ENCODE data around the gene FOXI1.

FOXI1 gene

GRCh38 chr5:170144286-170145023 is 38.8 kb downstream of the FOXI1 start:
- H3K27me3 ChIP-seq (ENCODE audit: insufficient read depth, low read length, poor library complexity) = no peaks in the 10 kb centered on the region
- no peak overlapping the region for H3K56ac ChIP-seq (ENCODE audit: low read length)
- H4K5ac ChIP-seq (ENCODE audit: low read length) = no peak overlapping the region
- no peak overlapping the region for H2BK5ac ChIP-seq (ENCODE audit: low read length)
- H3K79me2 ChIP-seq (ENCODE audit: control insufficient read depth, insufficient read depth, low read length) = no peaks in the 10 kb centered on the region
- H3K27ac ChIP-seq (ENCODE audit: low read depth, low read length) = no peak overlapping the region
- no peaks in the 10 kb centered on the region for H3K4me1 ChIP-seq (ENCODE audit: control insufficient read depth, low read depth, low read length)
- H3K23ac ChIP-seq (ENCODE audit: low read length) = no peak overlapping the region
- H2AK5ac ChIP-seq (ENCODE audit: low read length) = no peak overlapping the region
- no CpG with 5 or more reads among the region's 11 CpGs for WGBS (ENCODE audit: extremely low coverage, insufficient coverage, low lambda C conversion rate)
- H4K8ac ChIP-seq (ENCODE audit: low read depth, low read length) = no peak overlapping the region
- H3K4ac ChIP-seq (ENCODE audit: low read depth, low read length) = no peak overlapping the region
- no peak overlapping the region for H3K9ac ChIP-seq (ENCODE audit: low read length)
- no peaks in the 10 kb centered on the region for H3K36me3 ChIP-seq (ENCODE audit: control insufficient read depth, insufficient read depth, low read length)
- no peak for DNase-seq
- no peak overlapping the region for H3K18ac ChIP-seq (ENCODE audit: low read length)
- no peak overlapping the region for H2BK120ac ChIP-seq (ENCODE audit: low read depth, low read length)
- H2BK15ac ChIP-seq (replicated peaks; ENCODE audit: low read depth) = no peak overlapping the region
- H3K4me3 ChIP-seq (ENCODE audit: low read length) = no peak overlapping the region
- H3K79me1 ChIP-seq (ENCODE audit: low read length) = no peaks in the 10 kb centered on the region
- H3K4me2 ChIP-seq (ENCODE audit: low read length) = no peak overlapping the region

- WGBS (ENCODE audit: extremely low coverage, insufficient coverage, low lambda C conversion rate) = no CpG with 5 or more reads among the region's 4 CpGs
- Histone ChIP-seq H3K4me1 (ENCODE audit: control insufficient read depth, low read depth, low read length) (no peaks in the 10 kb centered on the region), H3K27me3 (ENCODE audit: insufficient read depth, low read length, poor library complexity) (no peaks in the 10 kb centered on the region), H2AK5ac (ENCODE audit: low read length) (no peak overlapping the region), H3K56ac (ENCODE audit: low read length) (no peak overlapping the region), H3K79me2 (ENCODE audit: control insufficient read depth, insufficient read depth, low read length) (no peaks in the 10 kb centered on the region), H3K4ac (ENCODE audit: low read depth, low read length) (no peak overlapping the region), H3K4me2 (ENCODE audit: low read length) (no peak overlapping the region), H4K5ac (ENCODE audit: low read length) (no peak overlapping the region), H2BK120ac (ENCODE audit: low read depth, low read length) (no peak overlapping the region), H3K23ac (ENCODE audit: low read length) (no peak overlapping the region), H3K9ac (ENCODE audit: low read length) (no peak overlapping the region), H4K8ac (ENCODE audit: low read depth, low read length) (no peak overlapping the region), H2BK15ac (replicated peaks; ENCODE audit: low read depth) (no peak overlapping the region), H2BK5ac (ENCODE audit: low read length) (no peak overlapping the region), H3K18ac (ENCODE audit: low read length) (no peak overlapping the region), H3K27ac (ENCODE audit: low read depth, low read length) (no peak overlapping the region), H3K4me3 (ENCODE audit: low read length) (no peak overlapping the region), H3K36me3 (ENCODE audit: control insufficient read depth, insufficient read depth, low read length) (no peaks in the 10 kb centered on the region), H3K79me1 (ENCODE audit: low read length) (no peaks in the 10 kb centered on the region)
- DNase-seq = peak; percentile 53
These were observed 39.8 kb downstream of the FOXI1 start for GRCh38 chr5:170145462-170145861.

- Histone ChIP-seq H3K27me3 (ENCODE audit: insufficient read depth, low read length, poor library complexity) (no peaks in the 10 kb centered on the region), H3K36me3 (ENCODE audit: control insufficient read depth, insufficient read depth, low read length) (no peaks in the 10 kb centered on the region), H3K23ac (ENCODE audit: low read length) (no peak overlapping the region), H3K79me1 (ENCODE audit: low read length) (no peaks in the 10 kb centered on the region), H2BK120ac (ENCODE audit: low read depth, low read length) (no peak overlapping the region), H3K4me1 (ENCODE audit: control insufficient read depth, low read depth, low read length) (no peaks in the 10 kb centered on the region), H3K56ac (ENCODE audit: low read length) (no peak overlapping the region), H2BK15ac (replicated peaks; ENCODE audit: low read depth) (no peak overlapping the region), H3K27ac (ENCODE audit: low read depth, low read length) (no peak overlapping the region), H3K18ac (ENCODE audit: low read length) (no peak overlapping the region), H3K4me3 (ENCODE audit: low read length) (no peak overlapping the region), H2AK5ac (ENCODE audit: low read length) (no peak overlapping the region), H4K8ac (ENCODE audit: low read depth, low read length) (no peak overlapping the region), H2BK5ac (ENCODE audit: low read length) (no peak overlapping the region), H3K9ac (ENCODE audit: low read length) (no peak overlapping the region), H4K5ac (ENCODE audit: low read length) (no peak overlapping the region), H3K4ac (ENCODE audit: low read depth, low read length) (no peak overlapping the region), H3K79me2 (ENCODE audit: control insufficient read depth, insufficient read depth, low read length) (no peaks in the 10 kb centered on the region), H3K4me2 (ENCODE audit: low read length) (no peak overlapping the region)
- WGBS (ENCODE audit: extremely low coverage, insufficient coverage, low lambda C conversion rate) = no CpG with 5 or more reads among the region's 12 CpGs
- DNase-seq = no peak
These were observed 41.5 kb downstream of the FOXI1 start for GRCh38 chr5:170147051-170147752.

- Histone ChIP-seq H4K5ac (ENCODE audit: low read length) (no peak overlapping the region), H2BK120ac (ENCODE audit: low read depth, low read length) (no peak overlapping the region), H3K56ac (ENCODE audit: low read length) (no peak overlapping the region), H3K9ac (ENCODE audit: low read length) (no peak overlapping the region), H3K4me1 (ENCODE audit: control insufficient read depth, low read depth, low read length) (no peaks in the 10 kb centered on the region), H3K36me3 (ENCODE audit: control insufficient read depth, insufficient read depth, low read length) (no peaks in the 10 kb centered on the region), H3K27me3 (ENCODE audit: insufficient read depth, low read length, poor library complexity) (no peaks in the 10 kb centered on the region), H3K79me2 (ENCODE audit: control insufficient read depth, insufficient read depth, low read length) (no peaks in the 10 kb centered on the region), H3K4ac (ENCODE audit: low read depth, low read length) (no peak overlapping the region), H3K18ac (ENCODE audit: low read length) (no peak overlapping the region), H2AK5ac (ENCODE audit: low read length) (no peak overlapping the region), H3K4me2 (ENCODE audit: low read length) (no peak overlapping the region), H4K8ac (ENCODE audit: low read depth, low read length) (no peak overlapping the region), H3K79me1 (ENCODE audit: low read length) (no peaks in the 10 kb centered on the region), H3K27ac (ENCODE audit: low read depth, low read length) (no peak overlapping the region), H3K23ac (ENCODE audit: low read length) (no peak overlapping the region), H2BK5ac (ENCODE audit: low read length) (no peak overlapping the region), H3K4me3 (ENCODE audit: low read length) (no peak overlapping the region), H2BK15ac (replicated peaks; ENCODE audit: low read depth) (no peak overlapping the region)
- no CpG with 5 or more reads among the region's 4 CpGs for WGBS (ENCODE audit: extremely low coverage, insufficient coverage, low lambda C conversion rate)
- no peak for DNase-seq
These were observed 42.1 kb downstream of the FOXI1 start for GRCh38 chr5:170147753-170148264.

DNA sequence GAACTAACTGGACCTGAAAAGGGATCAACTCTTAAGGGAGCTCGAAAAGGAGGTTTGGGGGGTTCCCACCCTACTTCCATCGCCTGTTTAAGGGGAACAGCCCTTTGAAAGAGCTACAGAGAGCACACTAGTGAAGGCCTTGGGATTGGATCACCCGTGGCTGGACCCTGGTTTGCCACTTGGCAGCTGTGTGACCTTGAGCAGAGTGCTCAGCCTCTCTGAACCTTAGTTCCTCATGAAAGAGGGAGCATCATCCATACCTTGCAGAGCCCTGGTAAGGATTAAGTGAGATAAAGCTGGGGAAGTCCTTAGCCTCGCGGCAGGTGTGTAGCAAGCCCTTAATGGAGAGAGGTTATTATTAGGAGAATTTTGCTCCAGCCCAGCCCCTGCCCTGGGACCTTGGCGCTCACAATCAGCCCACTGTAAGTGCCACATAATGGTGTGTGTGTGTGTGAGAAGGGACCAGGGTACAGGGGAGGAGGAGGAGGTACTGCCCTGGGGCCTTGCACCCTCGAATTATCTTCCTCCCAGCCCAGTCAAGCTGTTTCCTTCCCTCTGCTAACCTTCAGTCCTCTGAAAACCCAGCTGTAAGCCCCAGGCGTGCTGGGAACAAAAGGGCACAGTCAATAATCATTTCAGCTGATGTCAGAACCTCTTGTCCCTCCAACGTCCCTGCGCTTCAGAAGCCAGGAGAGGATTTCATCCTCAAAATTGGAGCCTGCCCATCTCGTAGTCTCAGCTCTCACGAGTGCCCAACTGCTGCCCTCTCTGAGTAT is 42.9 kb downstream of the FOXI1 start:
- H3K56ac ChIP-seq (ENCODE audit: low read length) = no peak overlapping the region
- DNase-seq = no peak
- no CpG with 5 or more reads among the region's 12 CpGs for WGBS (ENCODE audit: extremely low coverage, insufficient coverage, low lambda C conversion rate)
- H3K27me3 ChIP-seq (ENCODE audit: insufficient read depth, low read length, poor library complexity) = no peaks in the 10 kb centered on the region
- no peak overlapping the region for H3K18ac ChIP-seq (ENCODE audit: low read length)
- no peak overlapping the region for H3K4me2 ChIP-seq (ENCODE audit: low read length)
- no peaks in the 10 kb centered on the region for H3K36me3 ChIP-seq (ENCODE audit: control insufficient read depth, insufficient read depth, low read length)
- H4K5ac ChIP-seq (ENCODE audit: low read length) = no peak overlapping the region
- H3K4ac ChIP-seq (ENCODE audit: low read depth, low read length) = no peak overlapping the region
- H2AK5ac ChIP-seq (ENCODE audit: low read length) = no peak overlapping the region
- H3K4me1 ChIP-seq (ENCODE audit: control insufficient read depth, low read depth, low read length) = no peaks in the 10 kb centered on the region
- no peak overlapping the region for H3K4me3 ChIP-seq (ENCODE audit: low read length)
- H3K79me2 ChIP-seq (ENCODE audit: control insufficient read depth, insufficient read depth, low read length) = no peaks in the 10 kb centered on the region
- no peak overlapping the region for H2BK120ac ChIP-seq (ENCODE audit: low read depth, low read length)
- no peak overlapping the region for H4K8ac ChIP-seq (ENCODE audit: low read depth, low read length)
- no peak overlapping the region for H3K27ac ChIP-seq (ENCODE audit: low read depth, low read length)
- no peak overlapping the region for H2BK5ac ChIP-seq (ENCODE audit: low read length)
- no peaks in the 10 kb centered on the region for H3K79me1 ChIP-seq (ENCODE audit: low read length)
- no peak overlapping the region for H3K23ac ChIP-seq (ENCODE audit: low read length)
- H3K9ac ChIP-seq (ENCODE audit: low read length) = no peak overlapping the region
- H2BK15ac ChIP-seq (replicated peaks; ENCODE audit: low read depth) = no peak overlapping the region

Data from mesendoderm (in vitro differentiated cells).